HG03025 (cell line): ENCODE data around the gene ACOX2.
"Not testable (repeated sequence)": the region's sequence is repeated elsewhere in the genome, so short reads cannot be mapped to it uniquely, and the experiment has no call there.

ENCODE experiments used
- ATAC-seq: cut with Tn5 transposase; IDR thresholded peaks from one replicate; pipeline ENCODE4 v1.9.1; 2021; ENCODE audit warnings: mild to moderate bottlenecking, moderate library complexity; ENCODE audit not compliant: unreplicated experiment, low FRiP score

ACOX2 gene

DNA sequence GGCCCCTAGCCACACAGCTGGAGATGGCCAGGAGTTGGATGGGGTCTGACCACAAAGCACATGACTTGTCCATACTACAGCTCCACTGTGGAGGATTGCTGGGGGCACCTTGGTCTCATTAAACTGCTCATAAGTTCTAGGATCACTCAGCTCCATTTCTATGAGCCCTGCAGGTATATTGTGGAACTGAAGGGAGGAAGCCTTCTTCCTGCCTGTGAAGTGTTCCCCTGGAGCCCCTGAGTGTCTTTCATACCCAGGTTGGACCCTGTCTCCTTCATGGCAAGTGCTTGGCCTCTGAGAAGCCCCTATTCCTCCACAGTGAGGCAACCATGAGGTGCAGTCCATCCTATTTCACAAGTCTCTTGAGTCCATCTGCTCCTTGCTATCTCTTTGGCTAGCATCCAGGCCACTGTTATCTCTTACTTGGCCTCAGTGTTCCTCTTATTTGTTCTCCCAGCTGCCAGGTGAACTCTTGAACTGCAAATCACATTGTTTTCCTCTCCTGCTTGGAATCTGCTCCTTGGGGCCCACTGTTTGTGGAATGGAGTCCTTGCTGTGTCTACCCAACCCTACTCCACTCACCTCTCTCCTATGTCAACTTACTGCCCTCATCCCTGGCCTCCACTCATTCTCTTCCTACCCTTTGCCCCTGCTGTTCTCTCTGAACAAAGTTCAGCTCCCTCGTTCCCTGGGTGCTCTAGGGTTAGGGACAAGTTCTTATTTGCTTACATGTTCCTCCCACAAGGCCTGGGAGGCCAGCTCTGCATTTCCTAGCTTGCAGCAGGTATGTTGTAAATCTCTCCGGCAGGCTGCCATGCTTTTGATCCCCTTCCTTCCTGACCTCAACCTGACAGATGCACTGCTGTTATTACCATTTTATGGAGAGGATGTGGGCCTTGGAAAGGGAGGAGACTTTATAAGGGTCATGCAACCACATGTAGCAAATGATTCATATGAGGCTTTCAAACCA lies 1.2 kb downstream of the ACOX2 start:
- ATAC-seq, result no peak

GRCh38 chr3:58534592-58535494 lies 2.1 kb downstream of the ACOX2 start:
- no peak for ATAC-seq

DNA sequence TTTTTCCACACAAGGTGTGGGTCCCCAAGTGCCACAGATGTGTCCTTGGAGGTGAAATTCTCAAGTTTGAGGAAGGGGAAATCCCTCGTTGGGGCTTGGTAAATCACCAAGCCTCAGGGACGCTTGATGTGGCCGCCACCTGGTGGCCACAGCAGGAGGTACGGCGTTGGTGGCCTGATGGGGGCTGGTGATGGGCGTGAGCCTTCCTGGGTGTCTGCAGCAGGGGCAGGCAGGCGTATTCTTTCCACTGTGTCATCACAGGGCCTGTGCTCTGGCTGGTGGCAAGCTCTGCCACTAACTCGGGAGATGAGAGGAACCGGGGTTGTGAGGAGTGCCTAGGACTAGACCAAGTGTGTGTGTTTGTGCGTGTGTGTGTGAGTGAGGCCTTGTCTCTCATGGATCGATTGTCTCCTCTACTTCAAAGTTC lies 4.2 kb downstream of the ACOX2 start:
- ATAC-seq, result no peak

DNA sequence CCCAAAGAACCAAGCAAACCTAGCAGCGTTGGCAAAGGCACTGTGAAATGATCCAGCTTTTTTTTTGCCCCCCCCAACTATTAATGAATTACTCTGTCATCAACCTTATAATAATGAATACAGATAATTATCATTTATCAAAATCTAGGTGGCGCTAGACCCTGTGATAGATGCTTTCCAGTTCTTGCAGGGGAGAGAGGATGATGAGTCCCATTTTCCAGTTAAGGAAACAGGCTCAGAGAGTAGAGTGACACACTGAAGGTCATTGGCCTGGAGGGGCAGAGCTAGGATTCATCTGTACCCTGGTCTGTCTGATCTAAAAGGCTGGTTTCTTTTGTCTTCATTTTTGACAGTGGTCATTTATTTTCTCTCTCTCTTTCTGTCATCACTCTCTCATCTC lies 5.0 kb downstream of the ACOX2 start:
- ATAC-seq, result no peak

DNA sequence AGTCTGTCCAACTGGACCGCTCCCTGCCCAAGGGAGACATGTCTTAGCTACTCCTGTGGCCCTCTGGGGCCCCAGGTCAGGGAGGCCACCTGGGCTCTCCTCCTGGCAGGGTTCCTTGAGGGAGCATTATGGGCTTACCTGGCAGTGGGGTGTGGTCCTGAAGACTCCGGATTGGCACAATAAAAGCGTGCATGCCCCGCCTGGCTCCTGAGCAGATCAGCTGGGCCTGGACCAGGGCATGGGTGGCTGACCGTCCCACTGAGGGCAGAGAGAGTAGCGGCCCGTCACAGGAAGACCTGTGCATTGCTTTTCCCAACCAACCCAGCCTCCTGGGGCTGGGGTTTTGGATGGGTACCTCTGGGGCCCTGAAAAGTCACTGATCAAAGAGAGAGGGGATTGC lies 5.4 kb downstream of the ACOX2 start:
- no peak for ATAC-seq

DNA sequence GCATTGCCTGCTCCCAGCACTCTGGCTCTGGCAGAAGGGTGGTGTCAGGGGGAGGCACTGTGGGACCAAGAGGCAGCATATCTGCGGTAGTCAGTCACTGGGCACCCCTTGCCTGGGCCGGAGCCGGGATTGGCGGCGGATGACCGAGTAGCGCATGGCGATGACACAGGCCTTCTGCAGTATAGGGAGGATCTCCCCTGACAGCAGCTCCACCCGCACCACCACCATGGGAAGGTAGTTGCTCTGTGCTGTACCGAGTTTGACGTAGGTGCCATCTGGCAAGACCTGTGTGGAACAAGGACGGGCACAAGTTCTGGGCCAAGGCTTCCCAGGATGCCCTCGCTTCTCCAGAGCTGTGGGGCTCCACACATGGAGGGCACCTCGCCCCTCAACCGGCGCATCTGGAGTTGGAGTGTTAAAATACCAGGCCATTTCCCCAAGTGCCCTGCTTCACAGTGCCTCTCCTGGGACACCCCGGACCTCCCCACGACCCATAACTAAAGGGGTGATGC lies 6.6 kb downstream of the ACOX2 start:
- no peak for ATAC-seq

GRCh38 chr3:58529516-58530353 lies 7.3 kb downstream of the ACOX2 start:
- ATAC-seq, result no peak

DNA sequence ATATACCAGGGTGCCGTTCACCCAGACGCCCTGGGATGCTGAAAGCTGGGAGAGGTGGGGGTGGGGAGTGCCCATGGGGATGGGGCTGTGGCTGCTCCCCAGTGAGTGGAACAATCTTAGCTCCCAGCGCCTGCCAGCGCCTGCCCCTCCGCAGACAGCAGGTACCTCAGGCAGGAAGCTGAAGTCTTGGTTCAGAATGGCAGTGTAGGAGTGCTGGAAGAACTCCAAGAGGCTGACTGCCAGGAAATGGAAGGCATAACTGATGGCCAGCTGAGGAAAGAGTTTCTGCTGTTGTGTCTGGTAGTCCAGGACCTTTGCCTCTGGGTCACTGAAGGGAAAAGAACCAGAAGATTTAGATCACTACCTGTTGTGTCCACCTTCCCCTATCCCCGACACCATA lies 8.4 kb downstream of the ACOX2 start:
- no peak for ATAC-seq

DNA sequence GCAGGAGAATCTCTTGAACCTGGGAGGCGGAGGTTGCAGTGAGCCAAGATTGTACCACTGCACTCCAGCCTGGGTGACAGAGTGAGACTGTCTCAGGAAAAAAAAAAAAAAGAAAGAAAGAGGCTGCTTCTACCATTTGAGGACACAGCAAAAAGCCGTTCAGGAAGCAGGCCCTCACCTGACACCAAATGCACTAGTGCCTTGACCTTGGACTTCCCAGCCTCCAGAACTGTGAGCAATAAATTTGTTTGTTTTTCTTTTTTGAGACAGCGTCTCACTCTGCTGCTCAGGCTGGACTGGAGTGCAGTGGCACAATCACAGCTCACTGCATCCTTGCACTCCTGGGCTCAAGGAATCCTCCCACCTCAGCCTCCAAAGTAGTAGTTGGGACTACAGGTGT lies 9.6 kb downstream of the ACOX2 start:
- ATAC-seq, result not testable (repeated sequence)

GRCh38 chr3:58526515-58526957 lies 10.5 kb downstream of the ACOX2 start:
- no peak for ATAC-seq

GRCh38 chr3:58524326-58524888 lies 12.6 kb downstream of the ACOX2 start:
- no peak for ATAC-seq

GRCh38 chr3:58522759-58523425 lies 14.1 kb downstream of the ACOX2 start:
- ATAC-seq, result no peak

- no peak for ATAC-seq
Observed at GRCh38 chr3:58521917-58522631, 14.9 kb downstream of the ACOX2 start.

DNA sequence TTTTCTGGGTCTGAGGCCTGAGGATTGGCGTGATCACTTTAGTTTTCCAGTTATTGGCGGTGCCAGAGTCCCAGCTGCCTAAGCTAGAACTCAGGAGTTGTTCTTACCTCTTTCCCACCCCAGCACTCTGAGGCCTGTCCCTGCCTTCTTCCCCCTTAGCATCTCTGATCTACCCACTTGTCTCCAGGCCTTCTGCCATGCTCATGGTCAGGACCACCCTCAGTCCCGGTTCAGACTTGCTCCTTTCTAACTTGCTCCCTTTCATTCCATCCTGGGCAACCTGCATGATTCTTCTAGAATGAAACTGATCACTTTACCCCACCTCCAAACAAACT lies 15.7 kb downstream of the ACOX2 start:
- ATAC-seq, result no peak

DNA sequence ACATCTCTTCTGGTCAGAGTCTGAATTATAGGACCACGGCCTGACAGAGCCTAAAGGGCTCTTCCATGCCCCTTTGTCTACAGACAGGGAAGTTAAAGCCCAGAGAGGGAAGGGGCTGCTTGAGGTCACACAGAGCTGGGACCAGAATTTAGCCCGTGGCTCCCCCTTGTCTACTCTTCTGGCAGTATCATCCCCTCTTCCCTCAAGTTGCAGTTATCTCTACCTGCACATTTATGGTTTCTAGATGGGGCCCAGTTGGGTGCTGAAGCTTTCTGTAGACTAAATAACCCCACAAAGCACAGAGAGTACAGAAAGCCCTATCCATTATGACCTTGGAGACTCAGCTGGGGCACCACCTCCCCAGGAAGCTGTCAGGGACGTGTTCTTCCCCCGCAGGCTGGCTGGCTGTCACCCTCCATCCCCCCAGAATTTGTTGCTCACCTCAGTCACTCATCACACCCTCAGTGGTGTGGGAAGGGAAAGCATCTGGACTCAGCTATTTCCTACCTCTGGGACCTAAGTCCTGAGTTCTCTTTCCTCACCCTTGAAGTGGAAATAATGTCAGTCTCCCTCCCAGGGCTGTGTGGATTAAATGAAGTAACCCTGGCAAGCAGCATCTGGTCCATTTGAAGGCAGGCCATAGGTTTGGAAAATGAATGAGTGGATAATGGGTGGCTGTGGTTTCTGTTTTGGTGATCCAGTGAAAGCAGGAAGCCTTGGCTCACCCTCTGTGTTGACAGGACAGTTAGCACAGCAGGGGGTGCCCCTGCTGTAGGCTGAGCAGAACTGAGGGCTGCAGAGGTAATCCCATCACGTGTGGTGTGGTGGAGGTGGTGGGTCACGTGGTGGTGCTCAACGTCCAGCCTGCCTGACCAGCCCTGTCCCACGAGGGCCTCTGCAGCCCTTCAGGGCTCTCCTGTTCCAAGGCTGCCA lies 16.3 kb downstream of the ACOX2 start:
- no peak for ATAC-seq

GRCh38 chr3:58519668-58520402 lies 17.2 kb downstream of the ACOX2 start:
- ATAC-seq, result no peak

- no peak for ATAC-seq
Observed at GRCh38 chr3:58518291-58518789, 18.6 kb downstream of the ACOX2 start.
